ENCODE measurements around the gene DMD.

DNA sequence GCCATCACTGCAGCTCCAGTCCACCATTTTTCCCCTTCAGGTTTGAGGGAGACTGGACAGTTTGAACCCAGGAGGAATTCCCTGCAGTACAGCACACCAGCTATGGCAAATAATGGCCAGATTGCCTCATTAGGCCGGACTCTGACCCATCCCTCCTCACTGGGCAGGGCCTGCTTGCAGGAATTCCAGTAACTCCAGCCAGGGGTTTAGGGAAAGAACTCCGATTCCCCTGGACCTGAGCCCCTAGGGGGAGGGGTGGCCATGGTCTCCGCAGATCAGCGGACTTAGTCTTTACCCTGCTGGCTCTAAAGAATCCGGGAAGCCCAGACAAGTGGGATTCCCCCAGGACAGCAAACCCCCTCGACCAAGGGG is 342.8 kb downstream of the DMD start:
- TF ChIP-seq, protein P1, sequence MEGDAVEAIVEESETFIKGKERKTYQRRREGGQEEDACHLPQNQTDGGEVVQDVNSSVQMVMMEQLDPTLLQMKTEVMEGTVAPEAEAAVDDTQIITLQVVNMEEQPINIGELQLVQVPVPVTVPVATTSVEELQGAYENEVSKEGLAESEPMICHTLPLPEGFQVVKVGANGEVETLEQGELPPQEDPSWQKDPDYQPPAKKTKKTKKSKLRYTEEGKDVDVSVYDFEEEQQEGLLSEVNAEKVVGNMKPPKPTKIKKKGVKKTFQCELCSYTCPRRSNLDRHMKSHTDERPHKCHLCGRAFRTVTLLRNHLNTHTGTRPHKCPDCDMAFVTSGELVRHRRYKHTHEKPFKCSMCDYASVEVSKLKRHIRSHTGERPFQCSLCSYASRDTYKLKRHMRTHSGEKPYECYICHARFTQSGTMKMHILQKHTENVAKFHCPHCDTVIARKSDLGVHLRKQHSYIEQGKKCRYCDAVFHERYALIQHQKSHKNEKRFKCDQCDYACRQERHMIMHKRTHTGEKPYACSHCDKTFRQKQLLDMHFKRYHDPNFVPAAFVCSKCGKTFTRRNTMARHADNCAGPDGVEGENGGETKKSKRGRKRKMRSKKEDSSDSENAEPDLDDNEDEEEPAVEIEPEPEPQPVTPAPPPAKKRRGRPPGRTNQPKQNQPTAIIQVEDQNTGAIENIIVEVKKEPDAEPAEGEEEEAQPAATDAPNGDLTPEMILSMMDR (IDR thresholded peaks at IDR 0.05; ENCODE audit: low read depth, low read length), result no peak
- TF ChIP-seq POLR2A (IDR thresholded peaks at IDR 0.05; ENCODE audit: extremely low read depth, insufficient read length), result no peak
- no peak for TF ChIP-seq MAX (IDR thresholded peaks at IDR 0.05; ENCODE audit: low read depth, low read length)
- no peak for TF ChIP-seq MYC (IDR thresholded peaks at IDR 0.05; ENCODE audit: low read depth, low read length)

Data from NB4 (cell line).